GM19099 (cell line): ENCODE data around the gene DCPS.

Experiments used
- POLR2A ChIP-seq: IDR thresholded peaks from 3 replicates; pipeline ENCODE4 v1.6.1; 2011; ENCODE audit warnings: low read depth; ENCODE audit not compliant: insufficient read length; ENCODE audit errors: extremely low read depth

Gene DCPS

GRCh38 chr11:126355926-126356897 is 52.4 kb downstream of the DCPS start:
- no peak for TF ChIP-seq POLR2A

DNA sequence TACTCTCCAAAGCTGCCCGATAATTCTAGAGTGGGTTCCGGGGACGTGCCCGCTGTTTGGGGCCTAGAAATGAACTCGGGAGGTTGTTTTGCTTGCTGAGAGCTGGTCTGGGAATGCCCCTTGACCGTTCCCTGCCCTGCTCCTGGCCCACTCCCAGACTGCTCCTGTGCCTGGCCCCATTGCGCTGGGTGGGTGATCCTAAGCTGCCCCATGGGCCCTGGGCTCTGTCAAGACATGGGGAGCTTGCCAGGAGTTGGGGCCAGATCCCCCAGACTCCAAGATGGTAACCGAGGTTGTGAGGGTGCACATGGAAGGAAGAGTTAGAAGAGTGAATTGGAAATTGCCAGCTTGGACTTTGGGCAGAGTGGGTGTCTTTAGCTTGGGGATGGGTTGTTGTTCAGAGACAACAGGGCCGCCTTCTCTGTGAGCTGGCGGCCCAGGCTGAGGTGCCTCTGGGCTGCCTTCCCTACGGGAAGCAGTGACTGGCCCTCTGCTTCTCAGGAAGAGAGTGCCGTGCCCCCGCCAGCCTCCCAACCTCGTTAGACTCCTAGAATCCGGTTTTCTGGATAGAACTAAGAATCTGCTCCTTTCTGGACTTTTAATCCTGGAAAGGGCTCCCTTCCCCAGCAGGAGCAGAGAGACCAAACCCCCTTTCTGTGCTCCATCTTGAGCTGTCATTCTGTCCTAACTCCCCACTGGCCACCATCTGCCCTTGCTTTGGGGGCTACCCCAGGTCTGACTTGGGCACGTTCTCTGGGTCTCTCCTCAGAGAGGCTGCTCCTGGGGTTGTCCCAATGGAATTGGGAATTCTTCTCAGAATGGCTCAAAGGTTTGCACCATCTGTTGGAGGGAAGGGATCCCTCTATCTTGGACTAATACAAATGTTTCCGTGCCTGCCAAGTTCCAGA is 53.4 kb downstream of the DCPS start:
- no peak for TF ChIP-seq POLR2A

- no peak for TF ChIP-seq POLR2A
Measured at GRCh38 chr11:126357969-126358762, 54.3 kb downstream of the DCPS start.

- TF ChIP-seq POLR2A = no peak
Measured at GRCh38 chr11:126358763-126359160, 54.9 kb downstream of the DCPS start.

DNA sequence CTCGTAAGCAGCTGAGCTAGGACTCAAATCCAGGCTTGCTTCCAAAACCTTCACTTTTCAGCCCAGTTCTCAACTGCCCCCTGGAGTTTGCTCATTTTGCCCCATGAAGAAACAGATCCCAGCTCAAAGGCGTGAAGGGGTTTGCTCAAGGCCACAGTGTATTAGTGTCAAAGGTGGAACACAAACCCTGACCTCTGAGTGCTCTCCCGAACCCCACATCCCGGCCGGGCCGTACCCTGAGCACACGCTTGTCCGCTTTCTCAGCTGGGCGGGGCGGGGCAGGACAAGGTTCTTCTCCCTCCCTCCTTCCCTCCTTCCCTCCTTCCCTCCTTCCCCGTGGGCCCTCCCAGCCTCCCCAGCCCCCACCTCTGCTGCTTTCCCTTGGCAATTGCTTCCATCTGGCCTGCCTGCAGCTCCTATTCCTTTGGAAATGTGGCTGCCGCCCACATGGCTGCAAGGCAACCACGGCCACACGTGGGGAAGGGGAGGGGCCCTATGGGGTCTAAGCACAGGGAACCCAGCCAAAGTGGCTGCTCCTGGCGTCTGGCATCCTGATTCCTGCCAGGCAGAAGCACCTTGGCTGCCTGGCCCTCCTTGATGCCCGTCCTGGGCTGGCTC is 55.7 kb downstream of the DCPS start:
- TF ChIP-seq POLR2A = no peak

DNA sequence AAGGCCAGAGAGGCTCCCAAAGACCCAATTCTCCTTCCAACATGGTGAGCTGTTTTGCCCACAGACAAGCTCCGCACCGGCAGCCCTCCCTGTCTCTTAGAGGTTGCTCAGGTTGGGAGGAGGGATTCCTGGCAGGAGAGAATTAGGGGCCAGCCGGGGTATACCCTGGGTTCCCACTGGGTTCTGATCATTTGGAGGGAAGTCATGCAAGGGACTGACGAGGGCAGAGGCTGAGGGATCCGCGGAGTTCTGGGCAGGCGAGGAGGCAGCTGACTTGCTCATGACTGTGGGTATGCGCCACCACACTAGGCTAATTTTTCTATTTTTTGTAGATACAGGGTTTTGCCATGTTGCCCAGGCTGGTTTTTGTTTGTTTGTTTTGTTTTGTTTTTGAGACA is 56.2 kb downstream of the DCPS start:
- TF ChIP-seq POLR2A = no peak

DNA sequence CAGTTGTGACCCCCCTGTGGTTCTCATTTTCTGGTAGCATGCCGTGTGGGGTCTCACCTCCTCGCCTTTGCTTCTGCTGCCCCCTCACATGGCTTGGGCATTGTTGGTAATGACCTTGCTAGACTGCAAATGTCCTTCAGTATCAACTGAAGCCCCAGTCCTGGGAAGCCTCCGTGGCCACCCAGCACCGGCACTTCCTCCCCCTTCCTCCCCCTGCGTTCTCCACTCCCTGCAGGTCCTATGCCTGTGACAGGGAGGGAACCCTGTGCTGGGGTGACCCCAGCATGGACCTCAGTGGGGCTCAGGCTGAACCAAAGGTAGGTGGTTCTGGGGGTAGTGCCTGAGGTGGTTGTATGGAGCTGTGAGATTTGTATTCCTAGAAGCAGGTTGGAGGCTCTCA is 57.5 kb downstream of the DCPS start:
- TF ChIP-seq POLR2A = no peak

DNA sequence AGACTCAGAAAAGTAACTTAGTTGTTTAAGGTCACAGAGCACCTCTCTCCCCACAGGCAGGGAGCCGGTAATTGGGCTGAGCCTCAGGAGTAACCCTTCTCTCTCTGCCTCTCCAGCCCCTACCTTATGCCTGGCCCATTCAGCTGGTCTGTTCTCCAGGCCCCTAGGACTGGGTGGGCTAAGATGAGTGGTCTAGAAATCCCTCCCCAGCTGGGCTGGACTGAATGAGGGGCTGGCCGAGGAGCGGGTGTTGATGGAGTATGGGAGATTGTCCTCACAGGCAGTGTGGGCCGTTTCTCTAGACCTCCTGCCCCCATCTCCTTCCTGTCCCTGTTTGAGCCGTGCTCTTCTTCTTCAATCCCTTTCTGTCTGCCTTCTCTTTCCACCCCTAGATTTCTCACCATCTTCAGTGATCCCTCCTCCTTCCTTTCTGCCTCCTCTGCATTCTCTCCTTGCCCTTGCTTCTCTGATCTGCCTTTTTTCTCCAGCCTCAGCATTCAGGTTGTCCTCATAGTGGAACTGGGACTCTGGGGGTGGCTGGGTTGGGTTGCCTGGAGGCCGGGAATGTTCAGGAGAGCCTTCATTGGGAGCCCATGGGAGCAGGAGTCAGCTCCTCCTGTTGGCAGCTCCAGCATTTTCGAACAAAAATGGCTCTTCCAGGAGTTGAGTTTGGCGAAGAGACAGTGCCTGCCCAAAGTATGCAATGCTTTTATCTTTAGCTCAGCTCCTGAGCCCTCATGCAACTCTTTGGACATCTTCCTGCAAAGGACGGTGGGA is 59.2 kb downstream of the DCPS start:
- TF ChIP-seq POLR2A = no peak

GRCh38 chr11:126363706-126364248 is 59.9 kb downstream of the DCPS start:
- no peak for TF ChIP-seq POLR2A

DNA sequence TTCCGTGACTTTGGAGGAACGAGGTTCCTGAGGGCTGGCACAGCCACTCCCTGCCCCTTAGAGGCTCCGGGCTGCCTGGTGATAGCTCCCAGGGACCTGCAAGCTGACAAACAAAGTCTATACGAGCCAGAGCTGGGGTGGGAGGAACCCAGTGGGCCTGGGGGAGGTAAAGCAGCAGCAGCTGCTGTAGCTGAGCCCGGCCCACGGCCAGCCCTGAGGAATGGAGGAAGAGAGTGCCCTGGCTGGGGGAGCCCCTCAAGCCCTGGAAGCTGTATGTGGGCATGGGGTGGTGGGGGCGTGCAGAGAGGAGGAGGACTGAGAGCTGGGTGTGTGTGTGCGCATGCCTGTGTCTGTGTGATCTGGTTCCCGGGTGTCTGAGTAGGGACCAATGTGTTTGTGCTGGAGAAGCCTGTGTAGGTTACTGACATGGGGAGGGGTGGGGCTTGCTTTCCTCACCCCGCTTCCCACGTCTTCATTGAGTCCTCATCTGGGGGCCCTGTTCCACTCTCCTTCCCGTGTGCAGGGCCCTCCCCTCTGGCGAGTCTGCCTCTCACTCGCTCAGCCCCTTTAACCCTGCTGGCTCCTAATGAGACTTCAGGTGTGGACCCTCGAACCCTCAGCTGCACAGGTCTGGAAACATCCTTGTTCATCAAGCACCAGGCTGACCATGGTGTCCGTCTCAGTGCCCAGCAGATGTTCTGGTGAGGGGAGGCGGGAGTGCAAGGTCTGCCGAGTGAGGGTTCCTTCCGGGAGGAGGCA is 62.4 kb downstream of the DCPS start:
- TF ChIP-seq POLR2A = no peak

DNA sequence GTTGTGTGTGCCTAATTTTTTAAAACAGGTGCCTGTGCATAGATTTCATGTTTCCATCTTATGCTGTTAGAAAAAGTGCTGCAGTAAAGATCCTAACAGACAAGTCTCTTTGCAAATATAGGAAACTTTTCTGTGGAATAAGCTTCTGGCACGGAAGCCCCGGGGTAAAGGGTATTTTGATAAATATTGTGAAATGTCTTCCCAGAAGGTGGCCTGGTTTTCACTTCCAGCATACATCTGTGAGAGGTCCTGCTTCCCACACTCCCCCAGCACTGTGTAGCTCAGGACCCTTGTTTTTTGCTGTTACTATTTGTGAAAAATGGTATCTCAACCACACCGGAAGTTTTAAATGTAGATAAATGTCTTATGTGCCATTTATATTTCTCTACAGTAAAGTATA is 66.2 kb downstream of the DCPS start:
- TF ChIP-seq POLR2A = no peak

GRCh38 chr11:126371595-126371994 is 67.7 kb downstream of the DCPS start:
- TF ChIP-seq POLR2A = no peak

- TF ChIP-seq POLR2A = no peak
Measured at GRCh38 chr11:126375726-126376125, 71.9 kb downstream of the DCPS start.

DNA sequence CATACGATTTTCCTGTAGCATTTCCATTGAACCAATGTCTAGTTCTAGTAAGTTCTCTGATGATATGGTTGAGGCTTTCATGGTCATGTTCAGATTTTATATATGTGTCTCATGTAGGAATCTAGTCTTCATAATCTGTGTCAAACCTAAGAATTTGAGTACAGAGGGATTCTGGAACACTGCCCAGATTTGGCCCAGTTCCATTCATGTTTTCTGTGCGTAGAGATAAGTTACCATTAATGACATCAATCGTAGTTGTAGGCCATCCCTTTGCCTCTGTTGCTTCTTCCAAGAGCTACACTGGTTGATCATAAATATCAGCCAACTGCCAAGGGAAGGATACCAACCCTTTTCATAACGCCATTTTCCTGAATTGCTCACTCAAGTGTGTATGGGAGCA is 74.9 kb downstream of the DCPS start:
- TF ChIP-seq POLR2A = no peak
